Measurements from ENCODE around the gene GVQW3. TPM values are rescaled to one million over a fixed set of nuclear protein-coding genes. Genes with fewer than 3 reads are reported as not detected.
A peak's percentile ranks its signal among the peaks of the same experiment; 100 is the strongest.

The GVQW3 gene
- total RNA-seq, 1 experiment from 2014 or later: 7.7 TPM

GRCh38 chr11:76382209-76382608 is 1.1 kb downstream of the GVQW3 start:
- DNase-seq (ENCODE audit: low spot score) (no peak), ATAC-seq (no peak)
- Mint-ChIP-seq H3K36me3 (no peaks in the 10 kb centered on the region), H3K4me1 (peaks cover 46% of the 10 kb centered on the region), H3K4me3 (peak overlapping the region; percentile 96), H3K27me3 (ENCODE audit: low read depth) (peaks cover 3% of the 10 kb centered on the region; the same call in 1 of the 2 replicates), H3K9me3 (no peaks in the 10 kb centered on the region), H3K27ac (peak overlapping the region; percentile 35; the same call in 1 of the 2 replicates)
- no peak for TF ChIP-seq ZNF396 (CRISPR knock-in tag; IDR thresholded peaks at IDR 0.05; ENCODE audit: borderline replicate concordance)
- no peak for TF ChIP-seq KAT7 (CRISPR knock-in tag; IDR thresholded peaks at IDR 0.05; ENCODE audit: borderline replicate concordance)
- no peak for TF ChIP-seq ZNF671 (CRISPR knock-in tag; IDR thresholded peaks at IDR 0.05)
- no peak for TF ChIP-seq STAT6 (CRISPR knock-in tag; conservative IDR thresholded peaks at IDR 0.05; ENCODE audit: low read depth)
- no peak for TF ChIP-seq ZNF232 (CRISPR knock-in tag; IDR thresholded peaks at IDR 0.05)
- no peak for TF ChIP-seq ZNF317 (CRISPR knock-in tag; IDR thresholded peaks at IDR 0.05; ENCODE audit: borderline replicate concordance, low read depth)
- no peak for TF ChIP-seq ZNF121 (CRISPR knock-in tag; IDR thresholded peaks at IDR 0.05)
- TF ChIP-seq ZNF512 (CRISPR knock-in tag; IDR thresholded peaks at IDR 0.05; ENCODE audit: borderline replicate concordance): no peak
- no peak for TF ChIP-seq AR (CRISPR knock-in tag; IDR thresholded peaks at IDR 0.05)
- no peak for TF ChIP-seq CBFB (CRISPR knock-in tag; IDR thresholded peaks at IDR 0.05; ENCODE audit: low read depth)
- no peak for TF ChIP-seq TEAD4 (CRISPR knock-in tag; IDR thresholded peaks at IDR 0.05)
- TF ChIP-seq NR1H2 (CRISPR knock-in tag; IDR thresholded peaks at IDR 0.05): no peak
- no peak for TF ChIP-seq ELF4 (CRISPR knock-in tag; IDR thresholded peaks at IDR 0.05; ENCODE audit: low read depth)
- TF ChIP-seq RELA (CRISPR knock-in tag; IDR thresholded peaks at IDR 0.05; ENCODE audit: borderline replicate concordance): no peak
- TF ChIP-seq PRDM15 (CRISPR knock-in tag; IDR thresholded peaks at IDR 0.05): no peak
- ChIA-PET CTCF (interaction anchor here (1.1 to 1.2 kb wide), 2 partner anchors 174 to 230 kb away, joined by 3 to 4 read pairs; no protein-coding TSS in a partner anchor), POLR2A (no interaction called here)

- Mint-ChIP-seq H3K4me3 (no peak overlapping the region), H3K27me3 (ENCODE audit: low read depth) (peaks cover 3% of the 10 kb centered on the region; the same call in 1 of the 2 replicates), H3K27ac (no peak overlapping the region), H3K4me1 (peaks cover 33% of the 10 kb centered on the region), H3K9me3 (no peaks in the 10 kb centered on the region), H3K36me3 (no peaks in the 10 kb centered on the region)
- DNase-seq (ENCODE audit: low spot score) (no peak), ATAC-seq (no peak)
- ChIA-PET POLR2A (no interaction called here), CTCF (interaction anchor here (2.3 kb wide), 1 partner anchor 178 kb away, joined by 7 read pairs; no protein-coding TSS in a partner anchor)
- TF ChIP-seq GABPB1 (CRISPR knock-in tag; IDR thresholded peaks at IDR 0.05): no peak
- no peak for TF ChIP-seq SOX15 (CRISPR knock-in tag; IDR thresholded peaks at IDR 0.05)
- no peak for TF ChIP-seq TEAD4 (CRISPR knock-in tag; IDR thresholded peaks at IDR 0.05)
- TF ChIP-seq ERG (CRISPR knock-in tag; IDR thresholded peaks at IDR 0.05): no peak
- TF ChIP-seq ATF2 (CRISPR knock-in tag; IDR thresholded peaks at IDR 0.05; ENCODE audit: borderline replicate concordance, low read depth): no peak
- TF ChIP-seq ZNF416 (CRISPR knock-in tag; IDR thresholded peaks at IDR 0.05): no peak
Measured at GRCh38 chr11:76385903-76386302, 4.8 kb downstream of the GVQW3 start.

Measured in WTC11 (cell line).